HepG2 (cell line): ENCODE data around the gene ACCS. TPM values are rescaled to one million over a fixed set of nuclear protein-coding genes. Genes with fewer than 3 reads are reported as not detected.

Experiments
- ATAC-seq: fragments of 200-7000 bp; cut with Tn5 transposase; 3 replicates; pipeline ENCODE4 v1.9.1; 2020; ENCODE audit warnings: mild to moderate bottlenecking, moderate library complexity
- BruUV-seq: library from RNA; stranded (reverse); fragments of 400-500 nt; replicated peaks from 2 replicates; lab custom pipeline; 2021; lab: Mats Ljungman, UMichigan
- CTCF ChIA-PET: fragments of 300-600 bp; formaldehyde crosslinking; extraction: SDS; loops from one replicate; lab custom pipeline; 2021; ENCODE audit warnings: low total read pairs, inconsistent platforms, low intra/inter-chr PET ratio; lab: Yijun Ruan, JAX
- POLR2A ChIA-PET: fragments of 350-600 bp; sonication (Branson Sonifier 250); formaldehyde crosslinking; loops from one replicate; lab custom pipeline; 2020; ENCODE audit warnings: antibody characterized with exemption, inconsistent platforms; lab: Yijun Ruan, JAX
- DNase-seq: peaks from one replicate; pipeline ENCODE4 v3.0.0-alpha.2; 2015; ENCODE audit warnings: low spot score
- FAIRE-seq: peaks from 3 replicates; lab custom pipeline; 2011; peaks lifted over from hg19 to GRCh38; lab: Jason Lieb, UNC
- H2AFZ ChIP-seq: one replicate; pipeline ENCODE4 v1.6.1; 2011; ENCODE audit warnings: low read length, inconsistent platforms
- H3K27ac ChIP-seq: fragments of 300-600 bp; 3 replicates; pipeline ENCODE4 v1.8.0; 2011; ENCODE audit warnings: mixed run types, mild to moderate bottlenecking, mixed read lengths, low read length, inconsistent platforms; ENCODE audit not compliant: insufficient read depth; ENCODE audit errors: extremely low read length
- H3K27me3 ChIP-seq, 2 experiments: fragments of 200-600 bp in 1 of 2; 2 replicates in 1 of 2; 3 replicates in 1 of 2; pipeline versions ENCODE4 v1.6.0 to v1.8.0; 2011; ENCODE audit warnings: low read length in 2 of 2, mild to moderate bottlenecking in 2 of 2, moderate library complexity in 2 of 2, inconsistent platforms in 1 of 2; ENCODE audit not compliant: insufficient read depth in 2 of 2, control insufficient read depth in 1 of 2
- H3K36me3 ChIP-seq, 2 experiments: fragments of 200-600 bp in 1 of 2; replicated peaks in 1 of 2; 2 replicates in 1 of 2; 3 replicates in 1 of 2; pipeline versions ENCODE4 v1.5.1 to v1.8.0; 2011; ENCODE audit warnings: low read length in 2 of 2, inconsistent platforms in 1 of 2; ENCODE audit not compliant: insufficient read depth in 2 of 2, control insufficient read depth in 1 of 2
- H3K4me1 ChIP-seq: 2 replicates; pipeline ENCODE4 v1.5.1; 2012; ENCODE audit warnings: low read length, inconsistent platforms; ENCODE audit not compliant: insufficient read depth
- H3K4me2 ChIP-seq: 2 replicates; pipeline ENCODE4 v1.6.0; 2011; ENCODE audit warnings: low read depth, low read length, inconsistent platforms
- H3K4me3 ChIP-seq, 3 experiments: fragments of 200-600 bp in 1 of 3; sonication (generic), shearing (Covaris generic) in 1 of 3; replicated peaks in 1 of 3; 2 replicates each; pipeline ENCODE4 v1.5.1; 2011 to 2016; ENCODE audit warnings: low read length in 3 of 3, inconsistent platforms in 2 of 3, low read depth in 2 of 3, mild to moderate bottlenecking in 2 of 3, control low read depth in 1 of 3, mixed read lengths in 1 of 3; ENCODE audit not compliant: insufficient read depth in 1 of 3
- H3K79me2 ChIP-seq: one replicate; pipeline ENCODE4 v1.6.1; 2011; ENCODE audit warnings: low read length, inconsistent platforms; ENCODE audit not compliant: insufficient read depth
- H3K9ac ChIP-seq: 2 replicates; pipeline ENCODE4 v1.6.0; 2011; ENCODE audit warnings: mild to moderate bottlenecking, low read depth, low read length, inconsistent platforms; ENCODE audit not compliant: insufficient read depth
- H3K9me3 ChIP-seq: 2 replicates; pipeline ENCODE4 v1.5.1; 2012; ENCODE audit warnings: mild to moderate bottlenecking, low read length
- H4K20me1 ChIP-seq: 2 replicates; pipeline ENCODE4 v1.6.0; 2011; ENCODE audit warnings: inconsistent platforms, mild to moderate bottlenecking, low read length, moderate library complexity; ENCODE audit not compliant: insufficient read depth
- ARNT ChIP-seq: fragments of 450-650 bp; IDR thresholded peaks from 2 replicates; pipeline ENCODE4 v1.6.1; 2017
- CTCF ChIP-seq: sonication (generic); formaldehyde crosslinking; IDR thresholded peaks from 2 replicates; pipeline ENCODE4 v1.5.0; 2020; ENCODE audit warnings: mild to moderate bottlenecking, missing genetic modification reagents, moderate library complexity
- DZIP1 ChIP-seq: sonication (generic); formaldehyde crosslinking; IDR thresholded peaks from 2 replicates; pipeline ENCODE4 v1.5.0; 2020; ENCODE audit warnings: mild to moderate bottlenecking, missing genetic modification reagents
- HNF1B ChIP-seq: sonication (generic); formaldehyde crosslinking; IDR thresholded peaks from 2 replicates; pipeline ENCODE4 v1.5.1; 2020; ENCODE audit warnings: mild to moderate bottlenecking, moderate library complexity, missing genetic modification reagents
- NRL ChIP-seq: sonication (generic); formaldehyde crosslinking; IDR thresholded peaks from 2 replicates; pipeline ENCODE4 v1.5.0; 2020; ENCODE audit warnings: missing genetic modification reagents, mild to moderate bottlenecking, moderate library complexity, borderline replicate concordance
- RAD21 ChIP-seq: fragments of 450-650 bp; formaldehyde crosslinking; IDR thresholded peaks from 2 replicates; pipeline ENCODE4 v1.5.0; 2020; ENCODE audit warnings: mild to moderate bottlenecking
- RBM22 ChIP-seq: fragments of 200-400 bp; formaldehyde crosslinking; optimal IDR thresholded peaks from 2 replicates; pipeline ENCODE3; 2017; ENCODE audit warnings: mild to moderate bottlenecking, low read length, moderate library complexity
- SIN3B ChIP-seq: fragments of 150-350 bp; IDR thresholded peaks from 2 replicates; pipeline ENCODE4 v1.6.1; 2014; ENCODE audit warnings: low read length
- SMC3 ChIP-seq: IDR thresholded peaks from 2 replicates; pipeline ENCODE4 v1.6.1; 2011; ENCODE audit warnings: low read length, improper control_type of control experiment
- STAG1 ChIP-seq: sonication (generic); formaldehyde crosslinking; IDR thresholded peaks from 2 replicates; pipeline ENCODE4 v1.4.0; 2020; ENCODE audit warnings: missing genetic modification reagents
- TBP ChIP-seq: sonication (generic); formaldehyde crosslinking; IDR thresholded peaks from 2 replicates; pipeline ENCODE4 v1.5.0; 2020; ENCODE audit warnings: missing genetic modification reagents
- ZNF224 ChIP-seq: sonication (generic); formaldehyde crosslinking; IDR thresholded peaks from 2 replicates; pipeline ENCODE4 v1.5.0; 2020; ENCODE audit warnings: mild to moderate bottlenecking, missing genetic modification reagents
- ZNF660 ChIP-seq: sonication (generic); formaldehyde crosslinking; IDR thresholded peaks from 2 replicates; pipeline ENCODE4 v1.5.1; 2020; ENCODE audit warnings: mild to moderate bottlenecking, low read depth, missing genetic modification reagents, borderline replicate concordance
- WGBS: methylation state at CpG from one replicate; pipeline ENCODE4 v1.1.6; 2017; ENCODE audit warnings: low lambda C conversion rate; 5-methylcytosine and 5-hydroxymethylcytosine counted together
- in situ Hi-C: cut with HindIII; loops from 2 replicates; pipeline ENCODE4 v1.10.0; 2017; ENCODE audit warnings: low pct_unique_long_range_greater_than_20kb; ENCODE audit not compliant: extremely low pct_ligation_motif_present
- intact Hi-C: fragments of 100-400 bp; cut with micrococcal nuclease; formaldehyde crosslinking; loops from one replicate; pipeline ENCODE4 v1.10.0; 2022; ENCODE audit not compliant: unreplicated experiment
- polyA plus RNA-seq, 8 experiments: library from polyadenylated mRNA; depleted of rRNA in 3 of 8; stranded (reverse) in 7 of 8; unstranded in 1 of 8; fragments of >200 nt; fragmentation: Illumina TruSeq in 4 of 8; extraction: Trizol in 4 of 8; gene quantifications; 2 replicates each; pipeline versions ENCODE4 v1.2.1 to v1.2.3, GENCODE V29; 2011 to 2016; ENCODE audit warnings: low read depth in 4 of 8, missing spikeins in 1 of 8, mixed read lengths in 1 of 8; ENCODE audit not compliant: insufficient read depth in 1 of 8
- total RNA-seq, 5 experiments: library from RNA; depleted of rRNA; stranded (reverse); fragments of >200 nt; fragmentation: Illumina TruSeq; extraction: Trizol; gene quantifications; 2 replicates each; pipeline ENCODE4 v1.2.3, GENCODE V29; 2016; ENCODE audit warnings: low read depth in 1 of 5

ACCS gene
- total and polyA plus RNA-seq, 2 of the 13 experiments (the other 11 are each of a cell fraction or from before 2014, with no cell fraction given) = 0.55 to 0.59 TPM

- intact Hi-C loops = loop anchor here (1.0 to 5.0 kb wide), 2 partner anchors 95 to 147 kb away; partner anchors contain the start of gene C11orf96
- CTCF ChIA-PET = interaction anchor here (0.6 to 2.9 kb wide), 4 partner anchors 146 to 420 kb away, joined by 3 to 51 read pairs (median 5); no protein-coding TSS in a partner anchor
- 13% methylated on average over 3 of the region's 12 CpGs for WGBS
- no TSS peak for BruUV-seq
- DNase-seq (peak; percentile 63), FAIRE-seq (peak; percentile 49), ATAC-seq (peak; percentile 98)
- Histone ChIP-seq H3K79me2 (no peaks in the 10 kb centered on the region), H3K27ac (no peak overlapping the region), H3K4me1 (no peaks in the 10 kb centered on the region), H3K4me2 (no peak overlapping the region), H3K4me3 (no peak overlapping the region), H2AFZ (no peak overlapping the region), H3K27me3 (peaks cover 4 to 9% of the 10 kb centered on the region in 2 experiments; a peak in 2 of 5 replicates), H4K20me1 (no peaks in the 10 kb centered on the region), H3K9ac (no peak overlapping the region), H3K9me3 (0 out of 2 replicates have a peak, but pooled peaks cover 4% of the 10 kb centered on the region), H3K36me3 (no peaks in the 10 kb centered on the region)
- peak; percentile 90 for TF ChIP-seq STAG1
- TF ChIP-seq SMC3 = peak; percentile 82
- no peak for TF ChIP-seq ZNF660 (CRISPR knock-in tag)
- no peak for TF ChIP-seq NRL (CRISPR knock-in tag)
- no peak for TF ChIP-seq RBM22
- no peak for TF ChIP-seq TBP (CRISPR knock-in tag)
- no peak for TF ChIP-seq ARNT
- no peak for TF ChIP-seq SIN3B
- TF ChIP-seq CTCF (CRISPR knock-in tag) = peak; percentile 89
- peak; percentile 76 for TF ChIP-seq RAD21 (CRISPR knock-in tag)
- no peak for TF ChIP-seq DZIP1 (CRISPR knock-in tag)
- TF ChIP-seq HNF1B (CRISPR knock-in tag) = 0 out of 2 replicates have a peak, but pooled peaks have one; percentile 29
- TF ChIP-seq ZNF224 (CRISPR knock-in tag) = 0 out of 2 replicates have a peak, but pooled peaks have one; percentile 43
- in situ Hi-C loops = no loop called here
- POLR2A ChIA-PET = no interaction called here
Observed at GRCh38 chr11:44036811-44037657, 29.0 kb upstream of the ACCS start.
